Astrocyte (in vitro differentiated cells and primary cell): Measurements from ENCODE around the gene ECI1. TPM values are rescaled to one million over a fixed set of nuclear protein-coding genes. Genes with fewer than 3 reads are reported as not detected.

Experiments
- DNase-seq: peaks from one replicate; pipeline ENCODE4 v3.0.0-alpha.2; 2010; ENCODE audit warnings: low read depth
- FAIRE-seq: peaks from 2 replicates; lab custom pipeline; 2011; peaks lifted over from hg19 to GRCh38; lab: Jason Lieb, UNC
- H2AFZ ChIP-seq: 2 replicates; pipeline ENCODE4 v1.6.0; 2012; ENCODE audit warnings: low read depth, low read length, inconsistent platforms
- H3K27ac ChIP-seq: 2 replicates; pipeline ENCODE4 v1.5.1; 2011; ENCODE audit warnings: low read depth, low read length, inconsistent platforms
- H3K27me3 ChIP-seq: 2 replicates; pipeline ENCODE4 v1.6.0; 2011; ENCODE audit warnings: low read length, inconsistent platforms; ENCODE audit not compliant: insufficient read depth
- H3K36me3 ChIP-seq: 2 replicates; pipeline ENCODE4 v1.5.1; 2011; ENCODE audit warnings: low read length, inconsistent platforms; ENCODE audit not compliant: insufficient read depth
- H3K4me1 ChIP-seq: 2 replicates; pipeline ENCODE4 v1.5.1; 2011; ENCODE audit warnings: low read length, inconsistent platforms; ENCODE audit not compliant: insufficient read depth
- H3K4me2 ChIP-seq: 2 replicates; pipeline ENCODE4 v1.6.0; 2012; ENCODE audit warnings: low read length, inconsistent platforms
- H3K4me3 ChIP-seq: 2 replicates; pipeline ENCODE4 v1.5.1; 2011; ENCODE audit warnings: low read depth, mild to moderate bottlenecking, low read length, inconsistent platforms; ENCODE audit not compliant: insufficient read depth
- H3K79me2 ChIP-seq: 2 replicates; pipeline ENCODE4 v1.6.0; 2012; ENCODE audit warnings: mild to moderate bottlenecking, low read length, inconsistent platforms; ENCODE audit not compliant: insufficient read depth
- H3K9ac ChIP-seq: 2 replicates; pipeline ENCODE4 v1.6.0; 2012; ENCODE audit warnings: mild to moderate bottlenecking, low read length, inconsistent platforms
- H3K9me3 ChIP-seq: 2 replicates; pipeline ENCODE4 v1.5.1; 2012; ENCODE audit warnings: low read depth, mild to moderate bottlenecking, low read length, inconsistent platforms; ENCODE audit not compliant: insufficient read depth
- H4K20me1 ChIP-seq: 2 replicates; pipeline ENCODE4 v1.6.0; 2012; ENCODE audit warnings: low read length, inconsistent platforms; ENCODE audit not compliant: insufficient read depth
- H3K27ac Mint-ChIP-seq: one replicate; pipeline ENCODE4 v1.8.0; 2021; ENCODE audit warnings: mild to moderate bottlenecking, mixed read lengths; ENCODE audit not compliant: unreplicated experiment
- H3K27me3 Mint-ChIP-seq: one replicate; pipeline ENCODE4 v1.8.0; 2021; ENCODE audit warnings: low read depth, mixed read lengths; ENCODE audit not compliant: unreplicated experiment
- H3K36me3 Mint-ChIP-seq: one replicate; pipeline ENCODE4 v1.8.0; 2021; ENCODE audit warnings: low read depth, mixed read lengths; ENCODE audit not compliant: unreplicated experiment
- H3K4me1 Mint-ChIP-seq: one replicate; pipeline ENCODE4 v1.8.0; 2021; ENCODE audit warnings: low read depth, mixed read lengths; ENCODE audit not compliant: unreplicated experiment
- H3K4me3 Mint-ChIP-seq: one replicate; pipeline ENCODE4 v1.8.0; 2021; ENCODE audit warnings: mild to moderate bottlenecking, moderate library complexity, mixed read lengths; ENCODE audit not compliant: unreplicated experiment
- H3K9me3 Mint-ChIP-seq: one replicate; pipeline ENCODE4 v1.8.0; 2021; ENCODE audit warnings: mild to moderate bottlenecking, mixed read lengths; ENCODE audit not compliant: unreplicated experiment
- EZH2 ChIP-seq: IDR thresholded peaks from 2 replicates; pipeline ENCODE4 v1.6.1; 2012; ENCODE audit warnings: mild to moderate bottlenecking, low read length, inconsistent platforms; ENCODE audit not compliant: insufficient read depth
- total RNA-seq: library from RNA; stranded (reverse); gene quantifications from 2 replicates; pipeline ENCODE4 v1.2.1, GENCODE V29; 2021
- TF ChIP-seq, protein P1 (sequence below): IDR thresholded peaks from 2 replicates; pipeline ENCODE4 v1.5.1; 2011; ENCODE audit warnings: low read depth, mild to moderate bottlenecking, inconsistent platforms, low read length, moderate library complexity; ENCODE audit not compliant: insufficient read depth

Gene ECI1
- total RNA-seq, 1 donor from 2014 or later, result 53.4 TPM

DNA sequence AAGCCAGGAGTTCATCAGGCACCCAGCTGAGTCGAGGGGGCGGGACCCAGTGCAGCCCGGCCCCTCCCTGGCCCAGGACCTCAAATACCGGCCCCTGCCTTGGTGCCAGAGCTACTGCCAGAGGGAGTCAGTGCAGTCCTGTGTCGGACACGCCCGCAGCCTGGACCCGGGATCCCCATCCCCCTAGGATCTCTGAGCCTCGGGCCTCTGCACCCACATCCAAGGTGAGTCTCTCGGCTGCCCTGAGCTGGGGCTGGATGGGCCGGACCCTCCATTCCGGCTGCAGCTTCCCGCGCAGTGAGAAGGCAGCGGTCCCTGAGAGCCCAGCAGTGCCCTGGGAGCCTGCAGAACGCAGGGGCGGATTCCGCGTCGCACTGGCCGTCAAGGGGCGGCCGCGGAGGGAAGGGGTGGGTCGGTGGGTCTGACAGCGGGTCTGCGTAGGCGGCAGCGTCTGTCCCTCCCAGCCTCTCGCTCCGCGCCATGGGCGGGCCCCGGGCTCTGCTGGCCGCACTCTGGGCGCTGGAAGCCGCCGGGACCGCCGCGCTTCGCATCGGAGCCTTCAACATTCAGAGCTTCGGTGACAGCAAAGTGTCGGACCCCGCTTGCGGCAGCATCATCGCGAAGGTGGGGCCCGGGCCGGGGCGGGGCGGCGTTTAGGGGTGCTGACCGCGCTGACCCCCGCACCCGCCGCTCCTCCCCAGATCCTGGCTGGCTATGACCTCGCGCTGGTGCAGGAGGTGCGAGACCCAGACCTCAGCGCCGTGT, 14.9 kb downstream of the ECI1 start, which contains the start of gene DNASE1L2:
Gene DNASE1L2, plus strand, starts transcription at position 108 of the 765 bp plus-strand sequence. Its CDS starts 373 bp downstream, at position 481.
- FAIRE-seq, result no peak
- Histone ChIP-seq H2AFZ (no peak within 1 kb of the TSS), H3K9me3 (no peaks in the 10 kb centered on the region), H3K27me3 (peaks cover 4% of the 10 kb centered on the region), H3K4me3 (peak within 1 kb of the TSS; percentile 17), H3K9ac (no peak within 1 kb of the TSS), H3K79me2 (no peaks in the 10 kb centered on the region), H3K4me2 (peak within 1 kb of the TSS; percentile 81), H3K4me1 (peaks cover 10% of the 10 kb centered on the region), H3K27ac (no peak within 1 kb of the TSS), H4K20me1 (peaks cover 27% of the 10 kb centered on the region), H3K36me3 (peaks cover under 1% of the 10 kb centered on the region)
- Mint-ChIP-seq H3K27me3 (no peaks in the 10 kb centered on the region), H3K9me3 (no peaks in the 10 kb centered on the region), H3K36me3 (peaks cover 3% of the 10 kb centered on the region), H3K4me3 (peak within 1 kb of the TSS; percentile 20), H3K4me1 (no peaks in the 10 kb centered on the region), H3K27ac (peak within 1 kb of the TSS; percentile 26)
- DNase-seq, result no peak
- TF ChIP-seq, protein P1, sequence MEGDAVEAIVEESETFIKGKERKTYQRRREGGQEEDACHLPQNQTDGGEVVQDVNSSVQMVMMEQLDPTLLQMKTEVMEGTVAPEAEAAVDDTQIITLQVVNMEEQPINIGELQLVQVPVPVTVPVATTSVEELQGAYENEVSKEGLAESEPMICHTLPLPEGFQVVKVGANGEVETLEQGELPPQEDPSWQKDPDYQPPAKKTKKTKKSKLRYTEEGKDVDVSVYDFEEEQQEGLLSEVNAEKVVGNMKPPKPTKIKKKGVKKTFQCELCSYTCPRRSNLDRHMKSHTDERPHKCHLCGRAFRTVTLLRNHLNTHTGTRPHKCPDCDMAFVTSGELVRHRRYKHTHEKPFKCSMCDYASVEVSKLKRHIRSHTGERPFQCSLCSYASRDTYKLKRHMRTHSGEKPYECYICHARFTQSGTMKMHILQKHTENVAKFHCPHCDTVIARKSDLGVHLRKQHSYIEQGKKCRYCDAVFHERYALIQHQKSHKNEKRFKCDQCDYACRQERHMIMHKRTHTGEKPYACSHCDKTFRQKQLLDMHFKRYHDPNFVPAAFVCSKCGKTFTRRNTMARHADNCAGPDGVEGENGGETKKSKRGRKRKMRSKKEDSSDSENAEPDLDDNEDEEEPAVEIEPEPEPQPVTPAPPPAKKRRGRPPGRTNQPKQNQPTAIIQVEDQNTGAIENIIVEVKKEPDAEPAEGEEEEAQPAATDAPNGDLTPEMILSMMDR, result no peak
- peak; percentile 35 for TF ChIP-seq EZH2

- no peak overlapping the region for H3K4me3 Mint-ChIP-seq
- H3K36me3 ChIP-seq, result peaks cover 4% of the 10 kb centered on the region
These were observed 15.6 kb downstream of the ECI1 start for GRCh38 chr16:2235695-2236336.

More at GRCh38 chr16:2235695-2236336, 15.6 kb downstream of the ECI1 start:
- Histone ChIP-seq H2AFZ (no peak overlapping the region), H3K9ac (no peak overlapping the region), H3K79me2 (no peaks in the 10 kb centered on the region), H3K4me1 (peaks cover 10% of the 10 kb centered on the region), H3K27ac (no peak overlapping the region), H3K4me3 (no peak overlapping the region), H4K20me1 (peaks cover 33% of the 10 kb centered on the region), H3K27me3 (peaks cover 4% of the 10 kb centered on the region), H3K4me2 (peak overlapping the region; percentile 81), H3K9me3 (no peaks in the 10 kb centered on the region)
- TF ChIP-seq, protein P1, result no peak
- no peak for TF ChIP-seq EZH2
- FAIRE-seq (no peak), DNase-seq (no peak)
- H3K9me3 Mint-ChIP-seq, result no peaks in the 10 kb centered on the region
- no peaks in the 10 kb centered on the region for H3K27me3 Mint-ChIP-seq
- peak overlapping the region; percentile 26 for H3K27ac Mint-ChIP-seq
- peaks cover 3% of the 10 kb centered on the region for H3K36me3 Mint-ChIP-seq
- H3K4me1 Mint-ChIP-seq, result no peaks in the 10 kb centered on the region
